Kidney (tissue), 14 donors: ENCODE measurements around the gene U2SURP. TPM values are rescaled to one million over a fixed set of nuclear protein-coding genes. Genes with fewer than 3 reads are reported as not detected.

Experiments
- DNase-seq, 5 donors: peaks; one replicate each; pipeline ENCODE4 v3.0.0-alpha.2; 2013 to 2020
- FAIRE-seq: peaks from 2 replicates; lab custom pipeline; 2012; peaks lifted over from hg19 to GRCh38; lab: Jason Lieb, UNC
- H3K27ac ChIP-seq, 2 donors: one replicate each; pipeline ENCODE4 v1.7.0; 2013; ENCODE audit warnings: low read depth in 2 of 2, low read length in 2 of 2, inconsistent platforms in 1 of 2
- H3K27me3 ChIP-seq: one replicate; pipeline ENCODE4 v1.7.1; 2013; ENCODE audit warnings: low read length, inconsistent platforms; ENCODE audit not compliant: control insufficient read depth, insufficient read depth
- H3K36me3 ChIP-seq, 3 donors: one replicate each; pipeline versions ENCODE4 v1.7.0 to v1.7.1; 2013; ENCODE audit warnings: low read length in 3 of 3, control low read depth in 1 of 3, inconsistent platforms in 1 of 3; ENCODE audit not compliant: insufficient read depth in 3 of 3, control insufficient read depth in 2 of 3
- H3K4me1 ChIP-seq, 3 donors: one replicate each; pipeline versions ENCODE4 v1.7.0 to v1.7.1; 2013; ENCODE audit warnings: low read length in 3 of 3, inconsistent platforms in 1 of 3, low read depth in 1 of 3; ENCODE audit not compliant: control insufficient read depth in 2 of 3, insufficient read depth in 2 of 3
- H3K4me3 ChIP-seq, 3 donors: one replicate each; pipeline versions ENCODE4 v1.7.0 to v1.8.1; 2013; ENCODE audit warnings: low read length in 3 of 3, control low read depth in 1 of 3, inconsistent platforms in 1 of 3
- H3K9ac ChIP-seq, 3 donors: one replicate each; pipeline versions ENCODE4 v1.7.0 to v1.7.1; 2013; ENCODE audit warnings: low read length in 3 of 3, control low read depth in 1 of 3, inconsistent platforms in 1 of 3
- H3K9me3 ChIP-seq, 3 donors: one replicate each; pipeline versions ENCODE4 v1.7.0 to v1.7.1; 2013; ENCODE audit warnings: low read length in 3 of 3, control low read depth in 1 of 3, inconsistent platforms in 1 of 3; ENCODE audit not compliant: control insufficient read depth in 2 of 3, insufficient read depth in 1 of 3
- CTCF ChIP-seq: IDR thresholded peaks from 3 replicates; pipeline ENCODE4 v1.5.1; 2012; ENCODE audit warnings: mild to moderate bottlenecking, moderate library complexity, borderline replicate concordance; ENCODE audit not compliant: insufficient read depth; ENCODE audit errors: extremely low read depth
- intact Hi-C: fragments of 100-400 bp; cut with DNase I; formaldehyde crosslinking; loops from one replicate; pipeline ENCODE4 v1.11.1; 2022
- polyA plus RNA-seq: library from polyadenylated mRNA; stranded (reverse); fragments of 350-450 nt; fragmentation: Illumina TruSeq; extraction: RNeasy Lipid Tissue Mini Kit (QIAGEN cat#74804); gene quantifications from one replicate; pipeline ENCODE4 v1.2.3, GENCODE V29; 2014; ENCODE audit warnings: low read depth, low replicate concordance; ENCODE audit not compliant: insufficient read depth
- total RNA-seq: library from RNA; stranded (reverse); fragmentation: NEBNext Ultra II Directional; extraction: Animal tissue kit (Norgen Biotek cat#: 25700); gene quantifications from one replicate; pipeline ENCODE4 v1.2.1, GENCODE V29; 2021
- donor health status: control.
- donor health status: control.
- donor health status: control.
- donor health status: control.
- donor health status: control.
- donor health status: DM: yes; HTN: yes; CAD: no.
- donor health status: Normal renal cell carcinoma (clear cell type).

Gene U2SURP
- total and polyA plus RNA-seq, 2 donors from 2014 or later = 23.0 to 97.7 TPM

- DNase-seq = no peak
- Histone ChIP-seq H3K9me3 (no peaks in the 10 kb centered on the region), H3K36me3 (no peaks in the 10 kb centered on the region), H3K27me3 (peaks cover 8% of the 10 kb centered on the region), H3K9ac (no peak overlapping the region), H3K27ac (no peak overlapping the region), H3K4me1 (peaks cover 0 to 5% (median 0%) of the 10 kb centered on the region in 3 donors), H3K4me3 (no peak overlapping the region)
- no peak for TF ChIP-seq CTCF
- FAIRE-seq = no peak
- intact Hi-C loops = no loop called here
Observed at GRCh38 chr3:142960322-142960850, 41.0 kb upstream of the U2SURP start.

GRCh38 chr3:142961539-142961938 lies 39.8 kb upstream of the U2SURP start:
- peaks cover 0 to 5% (median 0%) of the 10 kb centered on the region in 3 donors for H3K4me1 ChIP-seq
- peaks cover 6% of the 10 kb centered on the region for H3K27me3 ChIP-seq
- H3K4me3 ChIP-seq = no peak overlapping the region
- intact Hi-C loops = no loop called here
- H3K9ac ChIP-seq = no peak overlapping the region
- H3K36me3 ChIP-seq = no peaks in the 10 kb centered on the region
- no peak for FAIRE-seq
- DNase-seq = peak in 1 of 5 donors; percentile 7
- no peak for TF ChIP-seq CTCF
- no peaks in the 10 kb centered on the region for H3K9me3 ChIP-seq
- H3K27ac ChIP-seq = no peak overlapping the region

- Histone ChIP-seq H3K27ac (no peak overlapping the region), H3K36me3 (no peaks in the 10 kb centered on the region), H3K4me1 (peaks cover 0 to 5% (median 0%) of the 10 kb centered on the region in 3 donors), H3K9me3 (no peaks in the 10 kb centered on the region), H3K4me3 (no peak overlapping the region), H3K27me3 (peaks cover 6% of the 10 kb centered on the region), H3K9ac (no peak overlapping the region)
- FAIRE-seq (no peak), DNase-seq (no peak)
- intact Hi-C loops = no loop called here
- TF ChIP-seq CTCF = no peak
Observed at GRCh38 chr3:142962175-142962519, 39.2 kb upstream of the U2SURP start.
